Right atrium auricular region (tissue), 2 donors: ENCODE data around the gene SLC9A8. TPM values are rescaled to one million over a fixed set of nuclear protein-coding genes. Genes with fewer than 3 reads are reported as not detected.
A peak's percentile ranks its signal among the peaks of the same experiment; 100 is the strongest.

ENCODE experiments used
- DNase-seq: peaks from one replicate; pipeline ENCODE4 v3.0.0-alpha.2; 2019; ENCODE audit warnings: low spot score
- H3K27ac ChIP-seq, 2 donors: fragments of 200-600 bp; sonication (generic); 1 replicate in 1 of 2; 2 replicates in 1 of 2; pipeline ENCODE4 v1.5.1; 2016 to 2019
- H3K27me3 ChIP-seq, 2 donors: fragments of 200-600 bp; sonication (generic); one replicate each; pipeline versions ENCODE4 v1.5.1 to v1.6.0; 2017 to 2019
- H3K36me3 ChIP-seq: fragments of 200-600 bp; sonication (generic); one replicate; pipeline ENCODE4 v1.5.1; 2016
- H3K4me1 ChIP-seq, 2 donors: fragments of 200-600 bp; sonication (generic); one replicate each; pipeline versions ENCODE4 v1.5.1 to v1.6.0; 2017 to 2019
- H3K4me3 ChIP-seq, 2 donors: fragments of 200-600 bp; sonication (generic); 1 replicate in 1 of 2; 2 replicates in 1 of 2; pipeline ENCODE4 v1.5.1; 2017 to 2019; ENCODE audit warnings: mild to moderate bottlenecking in 1 of 2, moderate library complexity in 1 of 2
- H3K9me3 ChIP-seq, 2 donors: fragments of 200-600 bp; sonication (generic); one replicate each; pipeline ENCODE4 v1.5.1; 2019
- CTCF ChIP-seq, 2 donors: fragments of 200-600 bp; sonication (generic); IDR thresholded peaks; one replicate each; pipeline ENCODE4 v1.5.1; 2019; ENCODE audit warnings: antibody characterized with exemption in 2 of 2
- total RNA-seq, 2 donors: library from RNA; depleted of rRNA; stranded (reverse); fragments of >200 nt; gene quantifications; one replicate each; pipeline ENCODE4 v1.1.0, GENCODE V29; 2016

Gene SLC9A8
- total RNA-seq, 2 donors from 2014 or later: 5.8 to 6.3 TPM

- DNase-seq: no peak
- H3K9me3 ChIP-seq: no peaks in the 10 kb centered on the region
- H3K4me3 ChIP-seq: no peak overlapping the region
- H3K36me3 ChIP-seq: no peaks in the 10 kb centered on the region
- H3K27me3 ChIP-seq: no peaks in the 10 kb centered on the region
- H3K27ac ChIP-seq: no peak overlapping the region
- H3K4me1 ChIP-seq: no peaks in the 10 kb centered on the region
- no peak for TF ChIP-seq CTCF (IDR thresholded peaks at IDR 0.05)
Observed at GRCh38 chr20:49924247-49924646, 111.6 kb downstream of the SLC9A8 start.

- DNase-seq: no peak
- Histone ChIP-seq H3K27ac (no peak overlapping the region), H3K36me3 (no peaks in the 10 kb centered on the region), H3K27me3 (no peaks in the 10 kb centered on the region), H3K4me1 (no peaks in the 10 kb centered on the region), H3K9me3 (no peaks in the 10 kb centered on the region), H3K4me3 (no peak overlapping the region)
- no peak for TF ChIP-seq CTCF (IDR thresholded peaks at IDR 0.05)
Observed at GRCh38 chr20:49925901-49926454, 113.3 kb downstream of the SLC9A8 start.

GRCh38 chr20:49928411-49929141, 115.9 kb downstream of the SLC9A8 start:
- no peak overlapping the region for H3K4me3 ChIP-seq
- DNase-seq: peak; percentile 86

GRCh38 chr20:49929142-49929494, 116.5 kb downstream of the SLC9A8 start:
- no peak for TF ChIP-seq CTCF (IDR thresholded peaks at IDR 0.05)
- Histone ChIP-seq H3K4me3 (no peak overlapping the region), H3K36me3 (no peaks in the 10 kb centered on the region), H3K4me1 (no peaks in the 10 kb centered on the region), H3K9me3 (no peaks in the 10 kb centered on the region), H3K27me3 (no peaks in the 10 kb centered on the region), H3K27ac (no peak overlapping the region)
- no peak for DNase-seq

More at GRCh38 chr20:49928411-49929141, 115.9 kb downstream of the SLC9A8 start:
- Histone ChIP-seq H3K4me1 (no peaks in the 10 kb centered on the region), H3K27me3 (no peaks in the 10 kb centered on the region), H3K27ac (no peak overlapping the region), H3K9me3 (no peaks in the 10 kb centered on the region), H3K36me3 (no peaks in the 10 kb centered on the region)
- peak; percentile 86 to 94 for TF ChIP-seq CTCF (IDR thresholded peaks at IDR 0.05)

DNA sequence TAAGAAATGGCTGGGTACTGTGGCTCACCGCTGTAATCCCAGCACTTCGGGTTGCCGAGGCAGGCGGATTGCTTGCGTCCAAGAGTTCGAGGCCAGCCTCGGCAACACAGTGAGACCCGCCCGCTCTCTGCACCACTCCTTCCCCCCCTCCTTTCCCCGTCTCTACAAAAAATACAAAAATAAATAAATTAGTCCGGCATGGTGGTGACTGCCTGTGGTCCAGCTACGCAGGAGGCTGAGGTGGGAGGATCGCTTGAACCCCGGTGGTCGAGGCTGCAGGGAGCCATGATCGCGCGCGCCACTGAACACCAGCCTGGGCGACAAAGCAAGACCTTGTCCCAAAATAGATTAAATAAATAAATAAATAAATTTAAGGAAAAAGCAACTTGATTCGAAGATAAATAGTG, 123.1 kb downstream of the SLC9A8 start:
- H3K4me1 ChIP-seq: peaks cover 0 to 31% of the 10 kb centered on the region in 2 donors
- H3K9me3 ChIP-seq: no peaks in the 10 kb centered on the region
- no peaks in the 10 kb centered on the region for H3K36me3 ChIP-seq
- H3K27ac ChIP-seq: peak overlapping the region; percentile 96 to 99
- DNase-seq: no peak
- no peak for TF ChIP-seq CTCF (IDR thresholded peaks at IDR 0.05)
- no peaks in the 10 kb centered on the region for H3K27me3 ChIP-seq
- H3K4me3 ChIP-seq: peak overlapping the region; percentile 99 to 100
